IPS-18c (cell line): ENCODE data around the gene NCK1.

ENCODE experiments used
- H3K4me3 ChIP-seq: 2 replicates; pipeline ENCODE4 v1.7.0; 2013; ENCODE audit warnings: low read depth, mild to moderate bottlenecking, low read length, moderate library complexity; ENCODE audit not compliant: insufficient read depth
- H3K9me3 ChIP-seq: one replicate; pipeline ENCODE4 v1.6.1; 2013; ENCODE audit warnings: mild to moderate bottlenecking, low read length, moderate library complexity; ENCODE audit not compliant: control insufficient read depth, insufficient read depth

NCK1 gene

GRCh38 chr3:136861890-136862616 is at the start of gene NCK1:
Gene NCK1, plus strand, starts transcription at chr3:136862208. Its CDS starts 65,794 bp downstream, at chr3:136928002.
- Histone ChIP-seq H3K4me3 (peak within 1 kb of the TSS; percentile 94), H3K9me3 (no peaks in the 10 kb centered on the region)

GRCh38 chr3:136817448-136817847 is 44.6 kb upstream of the NCK1 start:
- Histone ChIP-seq H3K4me3 (no peak overlapping the region), H3K9me3 (no peaks in the 10 kb centered on the region)

- H3K9me3 ChIP-seq: no peaks in the 10 kb centered on the region
These were observed 43.7 kb upstream of the NCK1 start for GRCh38 chr3:136818191-136818768.

GRCh38 chr3:136818769-136819391 is 43.1 kb upstream of the NCK1 start, which contains the start of gene SLC35G2:
Gene SLC35G2, plus strand, starts transcription at chr3:136819126. Its CDS starts 35,335 bp downstream, at chr3:136854461.
- no peaks in the 10 kb centered on the region for H3K9me3 ChIP-seq
- H3K4me3 ChIP-seq: peak within 1 kb of the TSS; percentile 73

More at GRCh38 chr3:136818191-136818768, 43.7 kb upstream of the NCK1 start:
- H3K4me3 ChIP-seq: peak overlapping the region; percentile 73

GRCh38 chr3:136819392-136819730 is 42.6 kb upstream of the NCK1 start:
- peak overlapping the region; percentile 73 for H3K4me3 ChIP-seq
- no peaks in the 10 kb centered on the region for H3K9me3 ChIP-seq

- Histone ChIP-seq H3K4me3 (peak overlapping the region; percentile 73), H3K9me3 (no peaks in the 10 kb centered on the region)
These were observed 42.0 kb upstream of the NCK1 start for GRCh38 chr3:136819731-136820679.

GRCh38 chr3:136831461-136831860 is 30.5 kb upstream of the NCK1 start:
- Histone ChIP-seq H3K4me3 (no peak overlapping the region), H3K9me3 (no peaks in the 10 kb centered on the region)

- Histone ChIP-seq H3K9me3 (no peaks in the 10 kb centered on the region), H3K4me3 (no peak overlapping the region)
These were observed 26.8 kb upstream of the NCK1 start for GRCh38 chr3:136835089-136835812.

GRCh38 chr3:136835813-136836510 is 26.0 kb upstream of the NCK1 start:
- Histone ChIP-seq H3K4me3 (no peak overlapping the region), H3K9me3 (no peaks in the 10 kb centered on the region)

- no peaks in the 10 kb centered on the region for H3K9me3 ChIP-seq
- no peak overlapping the region for H3K4me3 ChIP-seq
These were observed 25.4 kb upstream of the NCK1 start for GRCh38 chr3:136836511-136837156.

GRCh38 chr3:136838641-136839555 is 23.1 kb upstream of the NCK1 start:
- H3K9me3 ChIP-seq: peaks cover 2% of the 10 kb centered on the region
- no peak overlapping the region for H3K4me3 ChIP-seq

- peaks cover 2% of the 10 kb centered on the region for H3K9me3 ChIP-seq
- H3K4me3 ChIP-seq: no peak overlapping the region
These were observed 22.5 kb upstream of the NCK1 start for GRCh38 chr3:136839556-136839931.

GRCh38 chr3:136840252-136840651 is 21.8 kb upstream of the NCK1 start:
- Histone ChIP-seq H3K4me3 (no peak overlapping the region), H3K9me3 (peaks cover 2% of the 10 kb centered on the region)

- Histone ChIP-seq H3K9me3 (peaks cover 4% of the 10 kb centered on the region), H3K4me3 (no peak overlapping the region)
These were observed 19.7 kb upstream of the NCK1 start for GRCh38 chr3:136842294-136842693.

GRCh38 chr3:136844724-136845123 is 17.3 kb upstream of the NCK1 start:
- Histone ChIP-seq H3K9me3 (peaks cover 4% of the 10 kb centered on the region), H3K4me3 (no peak overlapping the region)
